ENCODE data around the gene PLAAT5. TPM values are rescaled to one million over a fixed set of nuclear protein-coding genes. Genes with fewer than 3 reads are reported as not detected.

PLAAT5 gene
- polyA plus RNA-seq, 2 of the 4 experiments (the other 2 are of a cell fraction), result 0.04 to 0.12 TPM

GRCh38 chr11:63462137-63462536 lies 28.8 kb downstream of the PLAAT5 start:
- FAIRE-seq, result no peak
- CTCF ChIA-PET, result interaction anchor here (5.8 kb wide), 1 partner anchor 17 kb away, joined by 24 read pairs; no protein-coding TSS in a partner anchor

GRCh38 chr11:63459586-63459985 lies 31.4 kb downstream of the PLAAT5 start:
- no peaks in the 10 kb centered on the region for H3K4me1 ChIP-seq
- ATAC-seq, result no peak
- no peak overlapping the region for H3K4me3 ChIP-seq
- no peak for DNase-seq (ENCODE audit: low read depth in 1 of 2, low spot score in 1 of 2)
- WGBS (ENCODE audit: missing lambda C conversion rate), result 44% methylated on average over 6 of the region's 6 CpGs
- no peak overlapping the region for H3K27ac ChIP-seq
- ChIA-PET POLR2A (no interaction called here), CTCF (interaction anchor here (0.6 to 5.8 kb wide), 2 partner anchors 19 to 51 kb away, joined by 3 to 24 read pairs; no protein-coding TSS in a partner anchor)
- H3K9me3 ChIP-seq, result no peaks in the 10 kb centered on the region
- no peak overlapping the region for H3K4me2 ChIP-seq
- no peak for FAIRE-seq
- TF ChIP-seq CBX2 (IDR thresholded peaks at IDR 0.05; ENCODE audit: borderline replicate concordance, low read depth), result no peak
- no peak for TF ChIP-seq BHLHE40 (IDR thresholded peaks at IDR 0.05; ENCODE audit: low read depth, low read length)
- no peak for TF ChIP-seq ZC3H11A (IDR thresholded peaks at IDR 0.05)
- no peak for TF ChIP-seq SREBF2 (IDR thresholded peaks at IDR 0.05)
- TF ChIP-seq CBX8 (IDR thresholded peaks at IDR 0.05), result no peak
- TF ChIP-seq, protein P1, sequence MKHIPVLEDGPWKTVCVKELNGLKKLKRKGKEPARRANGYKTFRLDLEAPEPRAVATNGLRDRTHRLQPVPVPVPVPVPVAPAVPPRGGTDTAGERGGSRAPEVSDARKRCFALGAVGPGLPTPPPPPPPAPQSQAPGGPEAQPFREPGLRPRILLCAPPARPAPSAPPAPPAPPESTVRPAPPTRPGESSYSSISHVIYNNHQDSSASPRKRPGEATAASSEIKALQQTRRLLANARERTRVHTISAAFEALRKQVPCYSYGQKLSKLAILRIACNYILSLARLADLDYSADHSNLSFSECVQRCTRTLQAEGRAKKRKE (CRISPR knock-in tag; IDR thresholded peaks at IDR 0.05; ENCODE audit: low read depth), result no peak
- TF ChIP-seq HMGXB4 (CRISPR knock-in tag; IDR thresholded peaks at IDR 0.05; ENCODE audit: borderline replicate concordance), result no peak
- TF ChIP-seq KDM1A (IDR thresholded peaks at IDR 0.05; ENCODE audit: low read depth), result no peak
- TF ChIP-seq, protein P2, sequence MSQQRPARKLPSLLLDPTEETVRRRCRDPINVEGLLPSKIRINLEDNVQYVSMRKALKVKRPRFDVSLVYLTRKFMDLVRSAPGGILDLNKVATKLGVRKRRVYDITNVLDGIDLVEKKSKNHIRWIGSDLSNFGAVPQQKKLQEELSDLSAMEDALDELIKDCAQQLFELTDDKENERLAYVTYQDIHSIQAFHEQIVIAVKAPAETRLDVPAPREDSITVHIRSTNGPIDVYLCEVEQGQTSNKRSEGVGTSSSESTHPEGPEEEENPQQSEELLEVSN (IDR thresholded peaks at IDR 0.05; ENCODE audit: borderline replicate concordance, low read depth), result no peak
- TF ChIP-seq EHMT2 (IDR thresholded peaks at IDR 0.05; ENCODE audit: low read depth), result no peak
- no peak for TF ChIP-seq MAFK (IDR thresholded peaks at IDR 0.05; ENCODE audit: partially characterized antibody)

More at GRCh38 chr11:63462137-63462536, 28.8 kb downstream of the PLAAT5 start:
- Histone ChIP-seq H3K4me1 (no peaks in the 10 kb centered on the region), H3K4me3 (no peak overlapping the region), H3K9me3 (0 out of 3 replicates have a peak, but pooled peaks cover under 1% of the 10 kb centered on the region), H3K4me2 (no peak overlapping the region), H3K27ac (no peak overlapping the region)
- ATAC-seq, result no peak
- TF ChIP-seq TFCP2L1 (CRISPR knock-in tag; IDR thresholded peaks at IDR 0.05) (no peak), MAX (IDR thresholded peaks at IDR 0.05) (no peak), POLR2A (IDR thresholded peaks at IDR 0.05; ENCODE audit: low read length) (no peak), CHD2 (IDR thresholded peaks at IDR 0.05; ENCODE audit: low read length, partially characterized antibody) (no peak), HOXA7 (CRISPR knock-in tag; IDR thresholded peaks at IDR 0.05) (no peak), ZNF302 (CRISPR knock-in tag; IDR thresholded peaks at IDR 0.05) (no peak), HOXB5 (CRISPR knock-in tag; IDR thresholded peaks at IDR 0.05) (no peak), CTCF (IDR thresholded peaks at IDR 0.05) (no peak), JUN (IDR thresholded peaks at IDR 0.05) (no peak), REST (IDR thresholded peaks at IDR 0.05) (no peak), EP300 (IDR thresholded peaks at IDR 0.05) (no peak), HEYL (CRISPR knock-in tag; IDR thresholded peaks at IDR 0.05) (no peak), EHF (CRISPR knock-in tag; IDR thresholded peaks at IDR 0.05) (no peak)
- TF ChIP-seq, protein P3, sequence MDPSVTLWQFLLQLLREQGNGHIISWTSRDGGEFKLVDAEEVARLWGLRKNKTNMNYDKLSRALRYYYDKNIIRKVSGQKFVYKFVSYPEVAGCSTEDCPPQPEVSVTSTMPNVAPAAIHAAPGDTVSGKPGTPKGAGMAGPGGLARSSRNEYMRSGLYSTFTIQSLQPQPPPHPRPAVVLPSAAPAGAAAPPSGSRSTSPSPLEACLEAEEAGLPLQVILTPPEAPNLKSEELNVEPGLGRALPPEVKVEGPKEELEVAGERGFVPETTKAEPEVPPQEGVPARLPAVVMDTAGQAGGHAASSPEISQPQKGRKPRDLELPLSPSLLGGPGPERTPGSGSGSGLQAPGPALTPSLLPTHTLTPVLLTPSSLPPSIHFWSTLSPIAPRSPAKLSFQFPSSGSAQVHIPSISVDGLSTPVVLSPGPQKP (IDR thresholded peaks at IDR 0.05; ENCODE audit: low read depth, low read length), result no peak
- POLR2A ChIA-PET, result no interaction called here
- no peak for DNase-seq (ENCODE audit: low read depth in 1 of 2, low spot score in 1 of 2)

All from A549 (cell line).